Astrocyte of the spinal cord (primary cell): ENCODE measurements around the gene B3GAT3.
"Not testable (repeated sequence)": the region's sequence is repeated elsewhere in the genome, so short reads cannot be mapped to it uniquely, and the experiment has no call there.

Experiments
- DNase-seq: peaks from one replicate; pipeline ENCODE4 v3.0.0; 2011; ENCODE audit warnings: low read depth, low spot score
- H3K4me3 ChIP-seq: 2 replicates; pipeline ENCODE4 v1.5.1; 2011; ENCODE audit warnings: low read depth, mild to moderate bottlenecking, low read length, moderate library complexity
- in situ Hi-C: cut with HindIII; loops from 2 replicates; pipeline ENCODE4 v1.10.0; 2017; ENCODE audit warnings: low sequenced_read_pairs
- TF ChIP-seq, protein P1 (sequence below): IDR thresholded peaks from 2 replicates; pipeline ENCODE4 v1.5.1; 2012; ENCODE audit warnings: low read depth, mild to moderate bottlenecking, low read length, inconsistent platforms

The B3GAT3 gene

DNA sequence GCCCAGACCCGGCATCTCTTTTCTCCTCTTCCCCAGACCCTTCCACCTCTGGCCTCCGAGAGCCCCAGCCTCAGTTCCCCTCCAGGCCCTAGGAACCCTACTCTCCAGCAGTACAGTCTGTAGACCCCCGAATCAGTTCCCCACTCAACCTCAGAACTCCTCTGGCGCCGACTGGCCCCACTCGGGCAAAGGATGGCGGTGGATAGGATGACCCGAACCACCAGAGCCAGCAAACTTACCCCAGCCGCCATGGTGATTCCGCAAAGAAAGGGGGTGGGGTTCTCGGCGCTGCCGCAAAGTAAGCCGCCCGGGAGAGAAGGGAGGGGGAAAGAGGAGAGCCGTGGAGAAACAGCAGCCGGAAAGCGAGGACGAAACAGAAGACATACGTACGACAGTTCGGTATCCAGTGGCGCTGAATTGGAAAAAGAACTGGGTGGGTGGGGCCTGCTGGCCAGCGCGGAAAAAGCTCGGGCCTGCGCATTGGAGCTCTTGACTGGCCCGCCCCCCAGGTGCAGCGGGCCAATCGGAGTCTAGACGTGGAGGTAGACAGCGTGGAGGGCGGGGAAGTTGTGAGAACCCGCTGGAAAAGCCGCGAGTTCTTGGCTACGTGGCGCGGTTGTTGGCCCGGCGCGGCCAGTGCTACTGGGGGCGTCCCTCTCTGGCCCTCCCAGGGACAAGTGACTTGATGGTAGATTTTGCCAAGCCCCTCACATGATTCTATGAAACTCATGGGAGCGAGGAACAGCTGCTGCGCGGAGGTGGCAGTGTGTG is 48.0 kb downstream of the B3GAT3 start, which contains the start of gene EEF1G:
TSS of gene EEF1G (minus strand) at position 300 of the 771 bp plus-strand sequence. CDS start at position 251, 49 bp downstream.
- TF ChIP-seq, protein P1, sequence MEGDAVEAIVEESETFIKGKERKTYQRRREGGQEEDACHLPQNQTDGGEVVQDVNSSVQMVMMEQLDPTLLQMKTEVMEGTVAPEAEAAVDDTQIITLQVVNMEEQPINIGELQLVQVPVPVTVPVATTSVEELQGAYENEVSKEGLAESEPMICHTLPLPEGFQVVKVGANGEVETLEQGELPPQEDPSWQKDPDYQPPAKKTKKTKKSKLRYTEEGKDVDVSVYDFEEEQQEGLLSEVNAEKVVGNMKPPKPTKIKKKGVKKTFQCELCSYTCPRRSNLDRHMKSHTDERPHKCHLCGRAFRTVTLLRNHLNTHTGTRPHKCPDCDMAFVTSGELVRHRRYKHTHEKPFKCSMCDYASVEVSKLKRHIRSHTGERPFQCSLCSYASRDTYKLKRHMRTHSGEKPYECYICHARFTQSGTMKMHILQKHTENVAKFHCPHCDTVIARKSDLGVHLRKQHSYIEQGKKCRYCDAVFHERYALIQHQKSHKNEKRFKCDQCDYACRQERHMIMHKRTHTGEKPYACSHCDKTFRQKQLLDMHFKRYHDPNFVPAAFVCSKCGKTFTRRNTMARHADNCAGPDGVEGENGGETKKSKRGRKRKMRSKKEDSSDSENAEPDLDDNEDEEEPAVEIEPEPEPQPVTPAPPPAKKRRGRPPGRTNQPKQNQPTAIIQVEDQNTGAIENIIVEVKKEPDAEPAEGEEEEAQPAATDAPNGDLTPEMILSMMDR: no peak
- DNase-seq: peak; percentile 100
- H3K4me3 ChIP-seq: peak within 1 kb of the TSS; percentile 99
- in situ Hi-C loops: no loop called here

DNA sequence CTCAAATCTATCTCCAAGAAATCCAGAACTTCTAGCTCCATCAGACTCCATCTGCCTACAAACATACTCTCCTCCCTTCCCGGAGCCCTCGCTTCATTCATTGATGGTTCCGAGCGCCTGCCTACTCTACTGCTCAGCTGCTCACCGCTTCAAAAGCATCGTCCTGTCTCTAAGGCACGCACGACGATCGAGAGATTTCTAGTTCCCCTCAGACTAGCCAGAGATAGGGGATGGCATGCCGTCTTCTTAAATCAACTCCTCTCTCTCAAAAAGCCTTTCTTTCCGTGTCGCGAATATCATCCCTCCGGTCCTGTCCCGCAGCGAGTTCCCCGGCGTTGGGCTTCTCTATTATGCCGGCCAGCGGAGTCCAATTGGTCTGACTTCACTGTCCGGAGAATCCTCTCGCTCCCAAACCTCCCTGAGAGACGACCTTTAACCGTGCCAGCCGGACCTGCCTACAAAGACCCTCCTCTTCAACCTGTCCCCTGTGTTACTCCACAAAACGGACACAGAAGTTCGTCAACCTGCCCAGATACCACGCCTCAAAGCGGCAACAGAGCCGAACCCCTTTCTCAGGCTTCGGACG is 48.7 kb downstream of the B3GAT3 start:
- DNase-seq: peak; percentile 18
- TF ChIP-seq, protein P1: no peak
- peak overlapping the region; percentile 99 for H3K4me3 ChIP-seq
- in situ Hi-C loops: no loop called here

DNA sequence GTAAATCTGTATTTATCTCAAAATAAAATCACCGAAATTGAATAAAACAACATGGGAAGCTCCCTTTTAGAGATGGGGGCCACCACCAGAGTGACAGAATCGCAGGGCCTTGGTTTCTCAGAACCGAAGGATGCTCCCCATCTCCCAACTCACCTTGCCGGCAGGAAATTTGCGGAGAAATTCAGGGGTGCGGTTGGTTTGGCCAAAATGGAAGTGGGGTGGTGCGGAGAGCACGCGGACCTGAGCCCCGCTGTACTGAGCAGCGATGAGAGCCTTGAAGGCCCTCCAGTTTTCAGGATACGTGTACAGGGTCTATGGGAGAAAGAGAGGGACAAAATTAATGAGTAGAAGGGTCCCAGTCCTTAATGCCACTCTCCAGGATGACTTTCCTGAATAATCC is 49.4 kb downstream of the B3GAT3 start:
- in situ Hi-C loops: no loop called here
- H3K4me3 ChIP-seq: peak overlapping the region; percentile 99
- no peak for DNase-seq
- TF ChIP-seq, protein P1: no peak

DNA sequence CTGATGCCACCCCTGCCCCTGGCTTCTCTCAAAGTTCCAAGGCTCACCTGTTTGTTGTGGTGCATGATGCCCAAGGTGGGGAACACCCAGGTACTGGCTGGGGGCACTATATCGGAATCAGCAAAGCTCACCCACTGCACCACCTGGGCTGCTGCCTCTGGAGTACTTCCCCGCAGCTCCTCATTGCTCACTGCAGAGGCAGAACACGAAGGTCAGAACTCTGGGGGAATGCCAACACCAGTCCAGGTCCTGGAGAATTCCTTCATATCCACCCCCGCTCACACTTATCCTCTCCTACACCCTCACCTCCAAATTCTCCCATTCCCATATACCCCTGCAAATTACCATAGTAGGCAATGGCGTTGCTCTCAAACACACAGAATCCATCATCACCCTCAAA is 50.3 kb downstream of the B3GAT3 start:
- in situ Hi-C loops, DNase-seq, H3K4me3 ChIP-seq: not testable (repeated sequence)

DNA sequence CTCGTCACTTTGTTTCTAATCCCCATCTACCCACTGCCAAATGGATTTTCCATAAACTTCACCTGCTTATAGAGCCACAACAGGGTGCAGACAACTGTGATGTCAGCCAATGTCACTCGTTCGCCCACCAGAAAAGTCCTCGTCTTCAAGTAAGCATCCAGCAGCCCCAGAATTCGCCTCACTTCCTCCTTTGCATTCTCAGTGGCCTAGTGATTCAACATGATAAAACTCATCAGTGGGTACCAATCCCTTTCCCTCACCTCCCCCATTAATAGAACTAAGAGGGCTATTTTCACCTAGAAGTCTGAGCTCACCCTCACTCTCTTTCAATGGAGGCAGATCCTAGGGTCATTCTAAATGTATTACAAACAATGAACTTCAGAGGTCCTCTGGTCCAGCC is 50.9 kb downstream of the B3GAT3 start:
- in situ Hi-C loops, H3K4me3 ChIP-seq, DNase-seq: not testable (repeated sequence)

DNA sequence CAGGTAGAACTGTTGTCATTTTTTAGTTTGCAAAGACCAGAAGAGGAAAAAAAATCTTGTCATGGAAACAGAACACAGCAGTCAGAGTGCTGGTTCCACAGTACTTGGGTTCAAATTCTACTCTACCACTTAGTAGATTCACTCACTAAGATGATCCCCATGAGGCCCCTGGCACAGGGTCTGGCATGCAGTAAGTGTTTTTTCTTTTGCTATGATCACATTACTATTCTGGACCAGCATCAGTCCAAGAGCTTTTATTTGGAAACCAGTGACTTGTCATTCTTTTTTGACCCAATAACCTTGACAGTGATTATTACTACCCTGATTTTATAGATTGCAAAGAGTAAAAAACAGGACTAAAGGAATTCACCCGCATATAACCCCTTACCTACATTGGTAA is 52.2 kb downstream of the B3GAT3 start:
- TF ChIP-seq, protein P1: no peak
- H3K4me3 ChIP-seq: no peak overlapping the region
- in situ Hi-C loops: no loop called here
- DNase-seq: no peak

DNA sequence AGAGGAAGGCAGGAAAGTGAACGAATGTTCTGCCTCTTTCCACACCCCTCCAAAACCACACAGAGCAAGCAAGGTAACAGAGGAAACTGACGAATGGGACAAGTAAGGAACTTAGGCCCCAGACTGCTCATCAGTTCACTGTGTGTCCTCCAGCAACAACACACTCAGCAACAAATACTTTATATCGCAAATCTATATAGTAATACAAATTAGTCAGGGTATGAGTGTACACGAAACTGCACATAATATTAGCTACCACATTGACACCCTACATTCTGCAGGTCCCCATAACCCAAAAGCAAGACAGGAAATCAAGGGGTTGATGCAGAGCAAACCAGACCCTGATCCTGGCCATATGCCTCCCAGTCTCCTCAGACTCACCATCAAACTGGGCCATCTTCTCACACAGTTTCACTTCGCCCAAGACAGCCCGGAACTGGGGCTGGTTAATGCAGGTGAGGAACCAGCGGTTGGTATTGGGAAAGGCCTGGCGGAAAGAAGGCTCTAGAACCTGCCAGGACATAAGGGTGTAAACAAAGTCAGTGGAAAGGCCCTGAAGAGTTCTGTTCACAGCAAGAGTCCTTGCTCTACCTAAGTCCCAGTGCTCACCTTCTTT is 54.7 kb downstream of the B3GAT3 start:
- H3K4me3 ChIP-seq: no peak overlapping the region
- DNase-seq: no peak
- in situ Hi-C loops: no loop called here
- TF ChIP-seq, protein P1: no peak
